Gastroesophageal sphincter (tissue), 4 donors: Measurements from ENCODE around the gene ADAMTS3. TPM values are rescaled to one million over a fixed set of nuclear protein-coding genes. Genes with fewer than 3 reads are reported as not detected.

Source experiments
- ATAC-seq: fragments of 150-250 bp; one replicate; pipeline ENCODE4 v1.9.1; 2016; ENCODE audit warnings: mild to moderate bottlenecking, moderate library complexity
- H3K27ac ChIP-seq, 4 donors: fragments of 200-600 bp; sonication (generic) in 3 of 4; 1 replicate in 3 of 4; 2 replicates in 1 of 4; pipeline ENCODE4 v1.5.1; 2016 to 2019
- H3K27me3 ChIP-seq: fragments of 200-600 bp; sonication (generic); one replicate; pipeline ENCODE4 v1.5.1; 2019
- H3K36me3 ChIP-seq, 2 donors: fragments of 200-600 bp; sonication (generic); one replicate each; pipeline ENCODE4 v1.5.1; 2019; ENCODE audit warnings: control low read depth in 1 of 2
- H3K4me1 ChIP-seq, 3 donors: fragments of 200-600 bp; sonication (generic); 1 replicate in 2 of 3; 2 replicates in 1 of 3; pipeline ENCODE4 v1.5.1; 2016 to 2019; ENCODE audit warnings: control low read depth in 2 of 3
- H3K4me3 ChIP-seq, 2 donors: fragments of 200-600 bp; sonication (generic); one replicate each; pipeline ENCODE4 v1.5.1; 2019; ENCODE audit warnings: mild to moderate bottlenecking in 1 of 2, moderate library complexity in 1 of 2
- H3K9me3 ChIP-seq, 3 donors: fragments of 200-600 bp; sonication (generic); one replicate each; pipeline ENCODE4 v1.5.1; 2017 to 2019; ENCODE audit warnings: control low read depth in 2 of 3
- EP300 ChIP-seq: sonication (generic); formaldehyde crosslinking; IDR thresholded peaks from one replicate; pipeline ENCODE4 v1.6.1; 2017; ENCODE audit warnings: antibody characterized with exemption, mild to moderate bottlenecking
- POLR2A ChIP-seq, 2 donors: fragments of 450-650 bp; IDR thresholded peaks; one replicate each; pipeline ENCODE4 v1.6.1; 2017; ENCODE audit warnings: antibody characterized with exemption in 2 of 2, mild to moderate bottlenecking in 2 of 2, moderate library complexity in 1 of 2
- POLR2AphosphoS5 ChIP-seq: sonication (generic); formaldehyde crosslinking; IDR thresholded peaks from one replicate; pipeline ENCODE4 v1.6.1; 2017; ENCODE audit warnings: antibody characterized with exemption
- WGBS, 2 donors: methylation state at CpG; one replicate each; pipeline ENCODE4 v1.1.5; 2018; ENCODE audit warnings: low coverage in 1 of 2; 5-methylcytosine and 5-hydroxymethylcytosine counted together
- total RNA-seq, 4 donors: library from RNA; depleted of rRNA; stranded (reverse); fragments of >200 nt; gene quantifications; one replicate each; pipeline ENCODE4 v1.1.0, GENCODE V29; 2016
- TF ChIP-seq, protein P1 (sequence below), 4 experiments: fragments of 200-600 bp in 2 of 4; fragments of 450-650 bp in 2 of 4; sonication (generic) in 1 of 4; IDR thresholded peaks; one replicate each; pipeline ENCODE4 v1.5.1; 2017 to 2019; ENCODE audit warnings: antibody characterized with exemption in 4 of 4, mild to moderate bottlenecking in 2 of 4, moderate library complexity in 2 of 4

Gene ADAMTS3
- total RNA-seq, 4 donors from 2014 or later = 0.31 to 3.0 (median 1.1) TPM

DNA sequence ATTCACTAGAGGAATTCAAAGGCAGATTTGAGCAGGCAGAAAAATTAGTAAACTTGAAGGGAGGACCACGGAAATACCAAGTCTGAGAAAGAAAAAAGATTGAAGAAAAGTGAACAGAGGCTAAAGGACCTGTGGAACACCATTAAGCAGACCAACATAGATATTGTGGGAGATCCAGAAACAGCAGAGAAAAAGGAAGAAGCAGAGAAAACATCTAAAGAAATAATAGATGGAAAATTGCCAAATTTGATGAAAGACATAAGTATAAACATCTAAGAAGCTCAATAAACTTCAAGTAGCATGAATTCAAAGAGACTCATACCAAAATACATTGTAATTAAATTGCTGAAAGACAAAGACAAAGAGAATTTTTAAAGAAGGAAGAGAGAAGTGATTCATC, 31.0 kb downstream of the ADAMTS3 start:
- 71 to 93% methylated on average over 1 of the region's 1 CpG for WGBS, 2 donors
- H3K36me3 ChIP-seq = no peaks in the 10 kb centered on the region
- no peak overlapping the region for H3K4me3 ChIP-seq
- H3K9me3 ChIP-seq = peaks cover 0 to 12% (median 0%) of the 10 kb centered on the region in 3 donors
- H3K27me3 ChIP-seq = no peaks in the 10 kb centered on the region
- H3K27ac ChIP-seq = no peak overlapping the region
- no peak for ATAC-seq
- no peaks in the 10 kb centered on the region for H3K4me1 ChIP-seq
- no peak for TF ChIP-seq POLR2A (IDR thresholded peaks at IDR 0.05)
- TF ChIP-seq EP300 = no peak
- TF ChIP-seq, protein P1, sequence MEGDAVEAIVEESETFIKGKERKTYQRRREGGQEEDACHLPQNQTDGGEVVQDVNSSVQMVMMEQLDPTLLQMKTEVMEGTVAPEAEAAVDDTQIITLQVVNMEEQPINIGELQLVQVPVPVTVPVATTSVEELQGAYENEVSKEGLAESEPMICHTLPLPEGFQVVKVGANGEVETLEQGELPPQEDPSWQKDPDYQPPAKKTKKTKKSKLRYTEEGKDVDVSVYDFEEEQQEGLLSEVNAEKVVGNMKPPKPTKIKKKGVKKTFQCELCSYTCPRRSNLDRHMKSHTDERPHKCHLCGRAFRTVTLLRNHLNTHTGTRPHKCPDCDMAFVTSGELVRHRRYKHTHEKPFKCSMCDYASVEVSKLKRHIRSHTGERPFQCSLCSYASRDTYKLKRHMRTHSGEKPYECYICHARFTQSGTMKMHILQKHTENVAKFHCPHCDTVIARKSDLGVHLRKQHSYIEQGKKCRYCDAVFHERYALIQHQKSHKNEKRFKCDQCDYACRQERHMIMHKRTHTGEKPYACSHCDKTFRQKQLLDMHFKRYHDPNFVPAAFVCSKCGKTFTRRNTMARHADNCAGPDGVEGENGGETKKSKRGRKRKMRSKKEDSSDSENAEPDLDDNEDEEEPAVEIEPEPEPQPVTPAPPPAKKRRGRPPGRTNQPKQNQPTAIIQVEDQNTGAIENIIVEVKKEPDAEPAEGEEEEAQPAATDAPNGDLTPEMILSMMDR (IDR thresholded peaks at IDR 0.05) = no peak
- TF ChIP-seq POLR2AphosphoS5 = no peak

DNA sequence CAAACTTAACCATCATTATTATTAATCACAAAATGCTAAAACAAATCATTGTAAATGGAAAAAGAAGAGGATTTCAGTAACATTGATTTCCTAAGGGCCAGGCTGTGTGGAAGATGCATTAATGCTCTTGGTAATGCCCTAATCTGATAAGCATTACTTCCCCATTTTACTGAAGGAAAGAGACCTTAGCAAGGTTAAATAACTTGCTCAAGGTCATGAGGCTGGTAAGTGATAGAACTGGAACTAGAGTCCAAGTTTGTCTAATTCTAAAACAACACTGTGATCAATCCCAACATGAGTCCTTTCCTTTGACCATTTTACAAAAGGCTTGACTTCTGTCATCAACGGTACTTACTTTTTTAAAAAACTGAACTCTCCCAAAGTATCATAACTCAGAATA, 32.6 kb downstream of the ADAMTS3 start:
- no peak for TF ChIP-seq POLR2A (IDR thresholded peaks at IDR 0.05)
- no peak for TF ChIP-seq POLR2AphosphoS5
- TF ChIP-seq EP300 = no peak
- TF ChIP-seq, protein P1 (IDR thresholded peaks at IDR 0.05) = no peak
- WGBS, 2 donors = 90 to 94% methylated on average over 1 of the region's 1 CpG
- Histone ChIP-seq H3K36me3 (no peaks in the 10 kb centered on the region), H3K4me3 (no peak overlapping the region), H3K4me1 (no peaks in the 10 kb centered on the region), H3K9me3 (peaks cover 0 to 12% (median 0%) of the 10 kb centered on the region in 3 donors), H3K27ac (no peak overlapping the region), H3K27me3 (no peaks in the 10 kb centered on the region)
- no peak for ATAC-seq

DNA sequence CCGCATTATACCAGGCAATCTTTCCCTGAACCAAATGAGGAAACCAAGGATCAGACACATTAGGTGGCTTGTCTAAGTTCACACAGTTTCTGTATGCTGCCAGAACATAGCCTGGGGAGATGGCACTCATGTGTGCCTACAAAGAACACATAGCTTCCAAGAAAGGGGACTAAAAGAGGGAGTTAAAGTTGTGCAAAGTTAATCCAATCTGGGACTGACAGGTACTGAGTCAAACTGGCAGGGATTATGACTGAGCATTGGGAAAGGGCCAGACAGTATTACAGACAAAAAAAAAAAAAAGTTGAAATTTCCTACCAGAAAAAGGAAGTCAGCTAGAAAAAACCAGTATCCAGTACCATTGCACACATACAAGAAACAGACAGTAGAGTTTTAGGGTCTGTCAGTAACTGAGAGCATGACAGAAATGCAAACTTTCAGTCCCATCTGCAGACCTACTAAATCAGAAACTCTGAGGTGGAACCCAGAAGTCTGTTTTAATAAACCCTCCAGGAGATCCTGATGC, 37.2 kb downstream of the ADAMTS3 start:
- no peak overlapping the region for H3K27ac ChIP-seq
- H3K9me3 ChIP-seq = no peaks in the 10 kb centered on the region
- H3K4me1 ChIP-seq = no peaks in the 10 kb centered on the region
- no peak overlapping the region for H3K4me3 ChIP-seq
- TF ChIP-seq EP300 (no peak), POLR2A (IDR thresholded peaks at IDR 0.05) (no peak), POLR2AphosphoS5 (no peak)
- TF ChIP-seq, protein P1 (IDR thresholded peaks at IDR 0.05) = no peak
- H3K27me3 ChIP-seq = no peaks in the 10 kb centered on the region
- no peak for ATAC-seq
- 100% methylated on average over 1 of the region's 1 CpG; no CpG with 5 or more reads in 1 of the 2 donors for WGBS, 2 donors
- no peaks in the 10 kb centered on the region for H3K36me3 ChIP-seq

DNA sequence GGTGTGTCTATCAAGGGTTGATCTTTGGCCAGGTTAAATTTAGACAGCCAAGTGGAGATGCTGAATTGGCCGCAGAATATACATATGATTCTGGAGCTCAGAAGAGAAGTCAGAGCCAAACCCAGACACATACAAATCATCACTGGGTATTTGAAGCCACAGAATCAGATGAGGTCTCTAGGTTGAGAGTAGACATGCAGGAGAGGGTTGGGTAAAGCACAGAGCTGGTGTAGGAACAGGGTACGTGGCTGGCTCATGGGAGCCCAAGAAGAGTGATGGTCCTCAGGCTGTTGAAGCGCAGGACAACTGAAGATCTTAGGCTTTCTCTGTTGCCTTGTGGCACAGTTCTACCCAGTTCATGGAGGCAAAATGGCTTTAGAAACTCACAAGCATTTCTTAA, 37.7 kb downstream of the ADAMTS3 start:
- Histone ChIP-seq H3K27me3 (no peaks in the 10 kb centered on the region), H3K27ac (no peak overlapping the region), H3K36me3 (no peaks in the 10 kb centered on the region), H3K9me3 (no peaks in the 10 kb centered on the region), H3K4me1 (peaks cover 0 to under 1% (median 0%) of the 10 kb centered on the region in 3 donors), H3K4me3 (no peak overlapping the region)
- TF ChIP-seq POLR2AphosphoS5 = no peak
- TF ChIP-seq, protein P1 (IDR thresholded peaks at IDR 0.05) = no peak
- no peak for TF ChIP-seq POLR2A (IDR thresholded peaks at IDR 0.05)
- no peak for TF ChIP-seq EP300
- ATAC-seq = no peak
- WGBS, 2 donors = 83 to 85% methylated on average over 1 to 2 of the region's 3 CpGs

DNA sequence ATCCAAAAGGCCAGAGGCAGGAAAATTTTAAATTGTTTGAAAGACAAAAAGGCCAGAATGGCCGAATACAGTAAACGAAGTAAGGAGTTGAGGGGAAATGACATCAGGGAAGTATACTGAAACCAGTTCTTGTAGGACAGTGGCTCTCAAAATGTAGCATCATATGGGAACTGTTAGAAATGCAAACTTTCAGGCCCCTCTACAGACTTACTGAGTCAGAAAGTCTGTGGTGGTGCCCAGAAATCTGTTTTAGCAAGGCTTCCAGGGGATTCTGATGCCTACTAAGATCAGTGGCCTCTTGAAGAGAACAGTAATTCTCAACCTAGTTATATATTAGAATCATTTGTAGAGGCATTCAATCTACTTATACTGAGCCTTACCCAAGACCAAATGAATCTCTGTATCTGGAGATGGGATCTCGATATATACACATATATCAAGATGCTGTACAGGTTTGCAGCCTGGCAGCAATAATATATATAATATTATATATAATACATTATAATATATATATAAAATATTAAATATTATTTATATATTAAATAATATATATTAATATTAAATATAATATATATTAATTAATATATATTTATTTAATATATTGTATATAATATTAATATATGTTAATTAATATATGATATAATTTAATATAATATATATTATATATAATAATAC, 39.7 kb downstream of the ADAMTS3 start:
- 89 to 92% methylated on average over 2 to 3 of the region's 3 CpGs for WGBS, 2 donors
- peaks cover 0 to 10% (median 7%) of the 10 kb centered on the region in 3 donors for H3K4me1 ChIP-seq
- ATAC-seq = no peak
- TF ChIP-seq POLR2AphosphoS5 (no peak), EP300 (no peak), POLR2A (IDR thresholded peaks at IDR 0.05) (no peak)
- TF ChIP-seq, protein P1 (IDR thresholded peaks at IDR 0.05) = no peak
- H3K36me3 ChIP-seq = no peaks in the 10 kb centered on the region
- H3K27me3 ChIP-seq = no peaks in the 10 kb centered on the region
- H3K9me3 ChIP-seq = no peaks in the 10 kb centered on the region
- no peak overlapping the region for H3K4me3 ChIP-seq
- H3K27ac ChIP-seq = no peak overlapping the region
